Neural cell (in vitro differentiated cells): ENCODE measurements around the gene CCNI2. TPM values are rescaled to one million over a fixed set of nuclear protein-coding genes. Genes with fewer than 3 reads are reported as not detected.

Experiments
- H2AFZ ChIP-seq: fragments of 200-600, 300-800 bp; sonication (generic), shearing (Covaris generic); 2 replicates; pipeline ENCODE4 v1.6.0; 2014; ENCODE audit warnings: low read depth, mild to moderate bottlenecking, antibody characterized with exemption, low read length, moderate library complexity
- H3F3A ChIP-seq: fragments of 200-600 bp; shearing (Covaris generic); 2 replicates; pipeline ENCODE4 v1.6.1; 2016; ENCODE audit warnings: mild to moderate bottlenecking, moderate library complexity, mixed read lengths, antibody characterized with exemption, low read length; ENCODE audit not compliant: insufficient read depth, poor library complexity, severe bottlenecking
- H3K27ac ChIP-seq: fragments of 200-600, 300-800 bp; sonication (generic), shearing (Covaris generic); 2 replicates; pipeline ENCODE4 v1.5.1; 2014; ENCODE audit warnings: mild to moderate bottlenecking, low read length, moderate library complexity
- H3K27me3 ChIP-seq: fragments of 300-800, 200-600 bp; sonication (generic), shearing (Covaris generic); 2 replicates; pipeline ENCODE4 v1.6.0; 2014; ENCODE audit warnings: mild to moderate bottlenecking, low read depth, low read length, moderate library complexity; ENCODE audit not compliant: insufficient read depth
- H3K36me3 ChIP-seq: fragments of 300-800, 200-600 bp; sonication (generic), shearing (Covaris generic); 2 replicates; pipeline ENCODE4 v1.5.1; 2014; ENCODE audit warnings: mild to moderate bottlenecking, antibody characterized with exemption, low read length, moderate library complexity; ENCODE audit not compliant: insufficient read depth
- H3K4me2 ChIP-seq: fragments of 300-800, 200-600 bp; sonication (generic), shearing (Covaris generic); 2 replicates; pipeline ENCODE4 v1.6.0; 2014; ENCODE audit warnings: mild to moderate bottlenecking, low read length
- H3K4me3 ChIP-seq: fragments of 300-800, 200-600 bp; sonication (generic), shearing (Covaris generic); 2 replicates; pipeline ENCODE4 v1.5.1; 2014; ENCODE audit warnings: mild to moderate bottlenecking, low read length, moderate library complexity
- H3K79me2 ChIP-seq: fragments of 200-600 bp; shearing (Covaris generic); replicated peaks from 2 replicates; pipeline ENCODE4 v1.6.0; 2014; ENCODE audit warnings: mild to moderate bottlenecking, low read length, moderate library complexity; ENCODE audit not compliant: insufficient read depth
- H3K9ac ChIP-seq: fragments of 300-800, 200-600 bp; sonication (generic), shearing (Covaris generic); 2 replicates; pipeline ENCODE4 v1.6.1; 2016; ENCODE audit warnings: mild to moderate bottlenecking, low read length, mixed read lengths
- H3K9me2 ChIP-seq: fragments of 200-600 bp; shearing (Covaris generic); 2 replicates; pipeline ENCODE4 v1.6.1; 2016; ENCODE audit warnings: mild to moderate bottlenecking, low read length, mixed read lengths; ENCODE audit not compliant: insufficient read depth
- H3K9me3 ChIP-seq: fragments of 200-600, 300-800 bp; sonication (generic), shearing (Covaris generic); 2 replicates; pipeline ENCODE4 v1.6.1; 2016; ENCODE audit warnings: mild to moderate bottlenecking, mixed run types, low read length, moderate library complexity, mixed read lengths
- H4K20me1 ChIP-seq: fragments of 200-600 bp; shearing (Covaris generic); 2 replicates; pipeline ENCODE4 v1.6.1; 2016; ENCODE audit warnings: mild to moderate bottlenecking, mixed run types; ENCODE audit not compliant: insufficient read depth
- EP300 ChIP-seq: fragments of 450-650 bp; conservative IDR thresholded peaks from 2 replicates; pipeline ENCODE4 v1.6.1; 2014; ENCODE audit warnings: antibody characterized with exemption, mild to moderate bottlenecking, moderate library complexity; ENCODE audit not compliant: poor library complexity, severe bottlenecking
- EZH2 ChIP-seq: fragments of 200-600, 300-800 bp; shearing (Covaris generic), sonication (generic); IDR thresholded peaks from 2 replicates; pipeline ENCODE4 v1.6.1; 2014; ENCODE audit warnings: antibody characterized with exemption, low read length, borderline replicate concordance, mild to moderate bottlenecking; ENCODE audit not compliant: insufficient read depth, poor library complexity, severe bottlenecking
- MXI1 ChIP-seq: fragments of 450-650 bp; conservative IDR thresholded peaks from 2 replicates; pipeline ENCODE4 v1.6.1; 2014; ENCODE audit warnings: antibody characterized with exemption, mild to moderate bottlenecking; ENCODE audit not compliant: poor library complexity, severe bottlenecking
- POLR2AphosphoS5 ChIP-seq: IDR thresholded peaks from 2 replicates; pipeline ENCODE4 v1.6.1; 2012
- RAD21 ChIP-seq: fragments of 450-650 bp; conservative IDR thresholded peaks from 2 replicates; pipeline ENCODE4 v1.6.1; 2014; ENCODE audit warnings: antibody characterized with exemption, mild to moderate bottlenecking, moderate library complexity
- SMC3 ChIP-seq: fragments of 450-650 bp; conservative IDR thresholded peaks from 2 replicates; pipeline ENCODE4 v1.6.1; 2014; ENCODE audit warnings: antibody characterized with exemption, mild to moderate bottlenecking, moderate library complexity; ENCODE audit not compliant: poor library complexity
- TAF1 ChIP-seq: IDR thresholded peaks from 2 replicates; pipeline ENCODE4 v1.6.1; 2012; ENCODE audit warnings: low read depth
- polyA plus RNA-seq: library from polyadenylated mRNA; depleted of rRNA; stranded (reverse); fragments of >200 nt; gene quantifications from 2 replicates; pipeline ENCODE4 v1.2.3, GENCODE V29; 2014
- TF ChIP-seq, protein P1 (sequence below): fragments of 450-650 bp; IDR thresholded peaks from 2 replicates; pipeline ENCODE4 v1.5.1; 2014; ENCODE audit warnings: antibody characterized with exemption, mild to moderate bottlenecking, moderate library complexity; ENCODE audit not compliant: poor library complexity, severe bottlenecking
- TF ChIP-seq, protein P2 (sequence below): IDR thresholded peaks from 2 replicates; pipeline ENCODE4 v1.6.1; 2012; ENCODE audit warnings: borderline replicate concordance

Gene CCNI2
- polyA plus RNA-seq, 1 donor from 2014 or later = not detected

DNA sequence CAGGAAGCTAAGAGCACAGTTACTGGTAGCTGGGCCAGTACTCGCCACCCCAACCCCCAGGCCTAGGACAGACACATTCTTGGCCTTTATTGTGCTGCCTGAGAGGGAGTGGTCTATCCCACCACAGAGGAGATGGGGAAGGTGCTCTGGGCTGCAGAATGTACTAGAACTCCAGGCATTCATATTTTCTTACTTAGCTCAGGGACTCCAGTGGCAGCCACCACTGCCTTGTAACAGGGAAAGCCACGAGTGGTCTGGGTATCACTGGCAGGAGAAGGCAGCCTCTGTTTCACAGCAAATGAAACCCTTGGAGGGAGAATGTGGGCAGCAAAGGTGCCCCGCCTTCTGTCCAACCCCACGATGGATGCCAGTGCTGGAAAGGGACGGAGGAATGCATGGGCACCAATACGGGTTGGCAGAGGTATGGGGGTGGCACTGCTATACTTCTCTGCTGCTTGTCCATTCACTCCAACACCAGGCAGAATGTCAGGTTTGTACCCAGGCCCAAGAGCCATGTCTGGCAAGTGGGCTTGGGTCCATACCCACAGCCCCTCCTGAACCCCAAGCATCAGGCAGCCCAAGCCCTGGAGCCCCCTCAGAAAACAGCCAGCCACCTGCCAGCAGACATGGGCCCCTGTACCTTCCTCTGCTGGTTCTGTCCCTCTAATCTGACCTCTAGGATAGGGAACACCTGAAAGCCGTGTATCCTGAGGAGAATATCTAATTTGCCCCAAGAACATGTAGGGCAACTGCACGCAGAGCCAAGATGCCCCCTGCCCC, 25.3 kb downstream of the CCNI2 start:
- no peaks in the 10 kb centered on the region for H3F3A ChIP-seq
- H3K9me2 ChIP-seq = no peaks in the 10 kb centered on the region
- no peak overlapping the region for H3K27ac ChIP-seq
- H3K36me3 ChIP-seq = no peaks in the 10 kb centered on the region
- H3K9ac ChIP-seq = no peak overlapping the region
- H3K4me2 ChIP-seq = no peak overlapping the region
- TF ChIP-seq, protein P1, sequence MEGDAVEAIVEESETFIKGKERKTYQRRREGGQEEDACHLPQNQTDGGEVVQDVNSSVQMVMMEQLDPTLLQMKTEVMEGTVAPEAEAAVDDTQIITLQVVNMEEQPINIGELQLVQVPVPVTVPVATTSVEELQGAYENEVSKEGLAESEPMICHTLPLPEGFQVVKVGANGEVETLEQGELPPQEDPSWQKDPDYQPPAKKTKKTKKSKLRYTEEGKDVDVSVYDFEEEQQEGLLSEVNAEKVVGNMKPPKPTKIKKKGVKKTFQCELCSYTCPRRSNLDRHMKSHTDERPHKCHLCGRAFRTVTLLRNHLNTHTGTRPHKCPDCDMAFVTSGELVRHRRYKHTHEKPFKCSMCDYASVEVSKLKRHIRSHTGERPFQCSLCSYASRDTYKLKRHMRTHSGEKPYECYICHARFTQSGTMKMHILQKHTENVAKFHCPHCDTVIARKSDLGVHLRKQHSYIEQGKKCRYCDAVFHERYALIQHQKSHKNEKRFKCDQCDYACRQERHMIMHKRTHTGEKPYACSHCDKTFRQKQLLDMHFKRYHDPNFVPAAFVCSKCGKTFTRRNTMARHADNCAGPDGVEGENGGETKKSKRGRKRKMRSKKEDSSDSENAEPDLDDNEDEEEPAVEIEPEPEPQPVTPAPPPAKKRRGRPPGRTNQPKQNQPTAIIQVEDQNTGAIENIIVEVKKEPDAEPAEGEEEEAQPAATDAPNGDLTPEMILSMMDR = no peak
- TF ChIP-seq EZH2 (no peak), TAF1 (no peak), MXI1 (no peak), EP300 (no peak), POLR2AphosphoS5 (no peak), RAD21 (no peak), SMC3 (no peak)
- TF ChIP-seq, protein P2, sequence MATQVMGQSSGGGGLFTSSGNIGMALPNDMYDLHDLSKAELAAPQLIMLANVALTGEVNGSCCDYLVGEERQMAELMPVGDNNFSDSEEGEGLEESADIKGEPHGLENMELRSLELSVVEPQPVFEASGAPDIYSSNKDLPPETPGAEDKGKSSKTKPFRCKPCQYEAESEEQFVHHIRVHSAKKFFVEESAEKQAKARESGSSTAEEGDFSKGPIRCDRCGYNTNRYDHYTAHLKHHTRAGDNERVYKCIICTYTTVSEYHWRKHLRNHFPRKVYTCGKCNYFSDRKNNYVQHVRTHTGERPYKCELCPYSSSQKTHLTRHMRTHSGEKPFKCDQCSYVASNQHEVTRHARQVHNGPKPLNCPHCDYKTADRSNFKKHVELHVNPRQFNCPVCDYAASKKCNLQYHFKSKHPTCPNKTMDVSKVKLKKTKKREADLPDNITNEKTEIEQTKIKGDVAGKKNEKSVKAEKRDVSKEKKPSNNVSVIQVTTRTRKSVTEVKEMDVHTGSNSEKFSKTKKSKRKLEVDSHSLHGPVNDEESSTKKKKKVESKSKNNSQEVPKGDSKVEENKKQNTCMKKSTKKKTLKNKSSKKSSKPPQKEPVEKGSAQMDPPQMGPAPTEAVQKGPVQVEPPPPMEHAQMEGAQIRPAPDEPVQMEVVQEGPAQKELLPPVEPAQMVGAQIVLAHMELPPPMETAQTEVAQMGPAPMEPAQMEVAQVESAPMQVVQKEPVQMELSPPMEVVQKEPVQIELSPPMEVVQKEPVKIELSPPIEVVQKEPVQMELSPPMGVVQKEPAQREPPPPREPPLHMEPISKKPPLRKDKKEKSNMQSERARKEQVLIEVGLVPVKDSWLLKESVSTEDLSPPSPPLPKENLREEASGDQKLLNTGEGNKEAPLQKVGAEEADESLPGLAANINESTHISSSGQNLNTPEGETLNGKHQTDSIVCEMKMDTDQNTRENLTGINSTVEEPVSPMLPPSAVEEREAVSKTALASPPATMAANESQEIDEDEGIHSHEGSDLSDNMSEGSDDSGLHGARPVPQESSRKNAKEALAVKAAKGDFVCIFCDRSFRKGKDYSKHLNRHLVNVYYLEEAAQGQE = no peak
- H2AFZ ChIP-seq = no peak overlapping the region
- H4K20me1 ChIP-seq = no peaks in the 10 kb centered on the region
- no peak overlapping the region for H3K4me3 ChIP-seq
- H3K9me3 ChIP-seq = no peaks in the 10 kb centered on the region
- H3K27me3 ChIP-seq = peaks cover under 1% of the 10 kb centered on the region
- peaks cover 29% of the 10 kb centered on the region for H3K79me2 ChIP-seq

DNA sequence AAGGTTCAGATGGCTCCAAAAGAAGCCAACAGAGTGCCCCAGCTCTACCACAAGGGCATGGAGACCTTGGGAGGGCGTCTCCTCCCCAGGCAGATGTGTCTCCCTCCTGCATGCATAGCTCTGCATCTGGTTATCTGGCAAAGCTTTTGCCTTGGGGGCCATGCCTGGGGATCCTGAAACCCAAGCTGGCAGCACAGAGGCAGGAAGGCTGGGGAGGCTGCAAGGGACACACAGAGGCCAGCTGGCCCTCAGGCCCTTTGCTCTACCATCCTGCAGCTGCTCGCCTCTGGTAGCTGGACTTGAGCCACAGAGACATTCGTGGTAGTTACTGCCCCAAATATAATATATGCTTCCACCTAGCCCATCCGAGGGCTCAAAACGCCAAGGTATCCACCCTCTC, 25.9 kb downstream of the CCNI2 start:
- no peaks in the 10 kb centered on the region for H3K9me3 ChIP-seq
- H2AFZ ChIP-seq = no peak overlapping the region
- H3K36me3 ChIP-seq = no peaks in the 10 kb centered on the region
- TF ChIP-seq TAF1 = no peak
- TF ChIP-seq RAD21 = no peak
- TF ChIP-seq SMC3 = no peak
- no peak for TF ChIP-seq MXI1
- H3K79me2 ChIP-seq = peaks cover 29% of the 10 kb centered on the region
- H3K9ac ChIP-seq = no peak overlapping the region
- H3K27me3 ChIP-seq = peaks cover 4% of the 10 kb centered on the region
- no peaks in the 10 kb centered on the region for H4K20me1 ChIP-seq
- no peak overlapping the region for H3K4me2 ChIP-seq
- no peak overlapping the region for H3K27ac ChIP-seq
- no peak overlapping the region for H3K4me3 ChIP-seq
- H3F3A ChIP-seq = no peaks in the 10 kb centered on the region
- H3K9me2 ChIP-seq = no peaks in the 10 kb centered on the region
